ENCODE measurements around the gene FBXL14. TPM values are rescaled to one million over a fixed set of nuclear protein-coding genes. Genes with fewer than 3 reads are reported as not detected.
A peak's percentile ranks its signal among the peaks of the same experiment; 100 is the strongest.

FBXL14 gene
- total and polyA plus RNA-seq, 2 of the 13 experiments (the other 11 are each of a cell fraction or from before 2014, with no cell fraction given): 7.0 to 7.4 TPM

GRCh38 chr12:1605129-1606020 is 11.0 kb upstream of the FBXL14 start (continued):
- TF ChIP-seq ARHGAP35 (CRISPR knock-in tag; IDR thresholded peaks at IDR 0.05; ENCODE audit: borderline replicate concordance) (no peak), ZNF713 (CRISPR knock-in tag; IDR thresholded peaks at IDR 0.05) (no peak), ZNF276 (CRISPR knock-in tag; IDR thresholded peaks at IDR 0.05; ENCODE audit: low read depth) (0 out of 2 replicates have a peak, but pooled peaks have one; percentile 34), PTBP1 (IDR thresholded peaks at IDR 0.05; ENCODE audit: low read depth, low read length, poor library complexity, severe bottlenecking) (no peak), U2AF1 (optimal IDR thresholded peaks at IDR 0.05; ENCODE audit: low read depth, low read length) (no peak), ZNF350 (CRISPR knock-in tag; IDR thresholded peaks at IDR 0.05; ENCODE audit: borderline replicate concordance, low read depth) (peak; percentile 48; the same call in 1 of the 2 replicates), SNAPC5 (CRISPR knock-in tag; IDR thresholded peaks at IDR 0.05; ENCODE audit: borderline replicate concordance) (no peak; the same call in 1 of the 2 replicates), ZNF138 (CRISPR knock-in tag; IDR thresholded peaks at IDR 0.05; ENCODE audit: low read depth) (no peak), FOXP4 (CRISPR knock-in tag; IDR thresholded peaks at IDR 0.05) (no peak), ZSCAN22 (CRISPR knock-in tag; IDR thresholded peaks at IDR 0.05) (no peak), FOSL2 (CRISPR knock-in tag; IDR thresholded peaks at IDR 0.05) (peak; percentile 62), POGK (CRISPR knock-in tag; conservative IDR thresholded peaks at IDR 0.05) (no peak), TARDBP (CRISPR knock-in tag; IDR thresholded peaks at IDR 0.05) (no peak), TIGD3 (CRISPR knock-in tag; IDR thresholded peaks at IDR 0.05; ENCODE audit: borderline replicate concordance) (no peak), DMTF1 (CRISPR knock-in tag; IDR thresholded peaks at IDR 0.05) (no peak), ZNF572 (CRISPR knock-in tag; IDR thresholded peaks at IDR 0.05) (no peak), NFIB (CRISPR knock-in tag; IDR thresholded peaks at IDR 0.05; ENCODE audit: borderline replicate concordance) (no peak)

Measured in HepG2 (cell line).